NCI-H1436 (cell line): ENCODE measurements around the gene PTMA.
"Not testable (repeated sequence)": the region's sequence is repeated elsewhere in the genome, so short reads cannot be mapped to it uniquely, and the experiment has no call there.

ENCODE experiments used
- DNase-seq: peaks from one replicate; lab custom pipeline; 2025; lab: John Stamatoyannopoulos, UW

The PTMA gene

DNA sequence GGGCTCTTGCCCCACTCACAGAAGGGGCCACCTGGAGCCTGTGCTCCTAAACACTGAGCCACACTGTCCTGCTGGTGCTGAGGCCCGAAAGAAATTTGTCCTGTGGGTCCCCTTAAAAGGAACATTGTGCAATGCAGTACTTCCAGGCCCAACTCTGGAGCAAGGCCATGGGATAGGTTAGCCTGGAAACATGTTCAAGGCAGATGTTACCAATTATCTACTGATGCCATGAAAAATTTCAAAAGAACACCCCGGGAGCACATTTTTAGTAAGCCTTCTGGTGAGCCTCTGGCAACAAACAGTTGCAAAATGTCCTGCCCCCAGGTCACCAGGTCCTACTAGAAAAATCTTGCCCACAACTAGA, 12.3 kb upstream of the PTMA start:
- DNase-seq, result no peak

DNA sequence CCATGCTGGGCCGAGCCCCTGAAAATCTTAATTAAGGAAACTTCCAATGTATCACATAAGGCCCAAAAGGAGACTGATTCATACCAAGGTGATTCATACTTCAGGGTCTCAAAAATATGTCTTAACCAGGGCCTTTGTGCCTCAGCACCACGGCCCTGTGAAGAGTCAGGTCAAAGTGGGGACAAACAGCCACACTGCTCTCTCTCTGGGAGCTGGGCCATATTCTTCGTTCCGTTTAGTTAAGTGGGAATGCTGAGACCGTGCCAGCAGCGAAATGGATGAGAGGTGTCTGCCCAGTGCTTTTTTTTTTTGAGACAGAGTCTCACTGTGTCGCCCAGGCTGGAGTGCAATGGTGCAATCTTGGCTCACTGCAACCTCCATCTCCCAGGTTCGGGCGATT, 9.3 kb upstream of the PTMA start:
- no peak for DNase-seq

DNA sequence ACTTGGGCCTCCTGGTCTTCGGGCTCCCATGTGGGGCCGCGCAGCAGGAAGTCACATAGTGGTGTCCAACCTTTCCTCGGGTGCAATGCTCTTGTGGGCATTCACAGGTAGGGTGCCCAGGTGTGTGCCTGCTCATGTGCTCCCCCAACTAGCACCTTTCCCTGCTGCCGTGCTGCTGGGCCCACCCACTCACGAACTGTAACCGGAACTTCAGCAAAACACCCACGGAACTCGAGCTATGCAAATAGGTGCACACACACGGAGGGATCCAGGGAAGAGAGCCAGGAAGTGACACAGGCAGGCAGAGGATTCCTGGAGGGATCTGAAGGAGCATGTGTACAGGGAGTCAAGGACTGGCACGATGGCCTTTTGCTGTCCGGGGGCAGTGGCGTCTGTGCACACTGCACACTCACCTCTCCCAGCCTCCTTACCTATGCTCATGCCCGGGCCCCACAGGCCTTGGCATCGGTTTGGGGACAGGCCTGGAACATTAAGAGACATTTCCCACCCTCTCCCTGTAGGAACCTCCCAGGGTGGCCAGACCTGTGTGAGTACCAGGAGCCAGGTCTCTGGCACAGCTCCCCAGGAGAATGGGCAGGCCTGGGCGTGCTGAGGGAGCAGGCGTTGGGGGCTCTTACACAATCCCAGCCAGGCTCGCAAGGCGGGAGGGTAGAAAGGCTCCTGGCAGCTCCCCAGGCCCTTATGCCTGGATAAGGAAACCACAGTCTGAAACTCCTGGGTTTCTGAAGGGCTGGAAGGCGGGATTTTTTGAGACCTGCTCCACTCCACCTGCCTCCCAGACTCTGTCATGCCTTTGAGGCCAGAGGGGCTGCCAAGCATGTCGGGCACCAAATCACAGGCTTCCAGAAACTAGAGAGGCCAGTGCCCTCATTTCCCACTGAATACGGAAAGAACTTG, 6.6 kb upstream of the PTMA start:
- no peak for DNase-seq

DNA sequence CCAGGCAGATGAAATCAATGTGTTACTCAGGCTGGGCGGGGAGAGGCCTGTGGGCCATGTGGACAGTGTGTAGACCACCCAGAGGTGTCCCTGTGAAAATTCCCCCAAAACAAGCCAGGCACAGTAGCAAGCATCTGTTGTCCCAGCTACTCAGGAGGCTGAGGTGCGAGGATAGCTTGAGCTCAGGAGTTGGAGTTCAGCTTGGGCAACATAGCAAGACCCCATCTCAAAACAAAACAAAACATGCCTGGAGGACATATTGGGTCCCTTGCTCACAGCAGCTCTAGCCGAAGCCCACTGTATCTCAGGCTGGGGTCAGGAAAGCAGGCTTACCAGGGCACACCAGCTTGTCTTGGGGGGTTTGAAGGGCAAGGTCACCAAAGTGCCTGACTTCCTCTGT, 4.3 kb upstream of the PTMA start:
- no peak for DNase-seq

DNA sequence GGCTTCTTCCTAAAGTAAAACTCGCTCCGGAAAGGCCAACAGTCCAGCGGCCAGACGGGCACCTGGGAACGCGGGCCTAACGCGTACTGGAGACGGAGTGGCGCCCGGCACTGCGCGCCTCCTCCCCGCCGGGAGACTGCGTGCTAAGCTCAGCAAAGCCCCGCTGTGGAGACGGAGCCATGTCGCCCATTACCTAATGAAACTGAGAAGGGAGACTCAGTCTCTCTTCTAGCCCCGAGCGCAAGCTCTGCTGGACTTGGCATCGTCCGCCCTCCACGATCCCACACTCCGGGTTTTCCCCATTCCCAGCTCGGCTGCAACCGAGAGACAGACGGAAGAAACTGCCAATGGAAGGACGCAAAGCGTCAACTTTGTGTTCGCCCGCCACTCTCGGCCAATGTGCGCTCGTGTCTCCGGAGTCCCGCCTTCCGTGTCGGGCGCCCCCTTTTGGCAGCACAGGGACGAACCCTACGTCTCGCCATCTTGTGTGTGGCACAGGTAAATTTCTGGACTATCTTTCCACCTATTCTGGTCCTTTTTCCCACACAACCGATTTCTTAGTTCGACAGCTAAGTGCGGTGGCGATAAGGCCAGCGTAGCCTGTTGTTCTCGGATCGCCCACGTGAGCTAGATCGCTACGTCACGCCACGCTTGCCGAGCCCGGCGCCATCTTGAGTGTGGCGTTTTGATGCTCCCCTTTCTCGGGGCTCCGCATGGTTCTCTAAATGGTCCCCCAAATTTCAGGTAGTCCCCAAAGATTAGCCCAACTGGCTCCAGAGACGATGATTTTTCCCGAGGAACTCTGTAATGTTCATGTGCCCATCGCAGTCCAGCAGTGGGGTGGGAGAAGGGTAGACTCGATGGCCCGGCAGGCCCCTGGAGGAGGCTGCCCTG, 1.3 kb upstream of the PTMA start:
- peak; percentile 96 for DNase-seq

DNA sequence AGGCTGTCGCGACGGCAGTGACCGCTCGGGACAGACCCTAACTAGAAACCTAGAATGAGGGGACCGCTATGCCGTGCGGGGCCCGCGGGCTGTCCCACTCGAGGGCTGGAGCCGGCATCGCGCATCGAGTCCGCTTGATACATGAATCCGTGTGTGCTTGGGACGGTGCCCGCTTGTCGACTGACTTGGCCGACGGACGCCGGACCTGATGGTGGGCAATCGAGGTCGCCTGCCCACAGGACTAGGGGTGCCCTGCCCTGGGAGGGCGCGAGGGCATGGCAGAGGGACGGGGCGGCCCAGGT, 749 bp upstream of the PTMA start:
- no peak for DNase-seq

DNA sequence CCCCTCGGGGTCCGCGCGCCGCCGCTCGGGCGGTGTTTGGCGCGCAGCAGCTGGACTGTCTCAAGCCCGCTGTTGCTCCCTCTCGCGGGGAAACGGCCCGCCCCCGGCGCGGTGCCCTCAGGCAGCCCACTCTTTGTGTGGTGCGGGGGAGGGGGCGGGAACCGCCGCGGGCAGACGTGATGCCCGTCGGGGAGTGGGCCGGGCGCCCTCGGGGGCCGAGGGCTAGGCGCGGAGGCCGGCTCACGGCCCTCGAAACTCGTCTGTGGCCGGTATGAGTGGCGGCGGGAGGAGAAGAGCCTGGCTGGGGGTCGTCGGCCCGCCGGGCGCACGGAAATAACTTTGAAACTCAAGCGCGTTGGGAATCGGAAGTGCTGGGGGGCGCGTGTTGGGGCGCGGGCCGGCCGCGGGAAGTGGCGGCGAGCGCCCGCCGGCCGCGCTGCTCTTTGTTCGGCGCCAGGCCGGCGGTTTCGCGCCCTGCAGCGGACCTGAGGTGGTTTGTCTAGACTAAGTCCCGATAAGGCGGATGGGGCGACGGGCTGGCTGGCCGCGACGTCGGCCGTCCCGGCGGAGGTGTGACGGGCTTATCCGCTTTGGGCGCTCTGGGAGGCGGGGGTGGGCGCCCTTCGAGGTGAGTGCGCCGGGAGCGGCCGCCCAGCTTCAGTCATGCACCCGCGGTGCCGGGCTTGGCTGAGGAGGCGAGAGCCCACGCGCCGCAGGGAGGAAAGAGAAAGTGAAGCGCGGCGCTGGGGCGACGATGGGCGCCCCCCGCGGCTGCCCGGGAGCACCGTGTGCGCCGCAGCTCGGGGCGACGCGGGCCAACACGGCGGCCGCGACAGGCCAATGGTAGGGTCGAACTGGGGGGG, 679 bp downstream of the PTMA start:
- DNase-seq, result no peak

DNA sequence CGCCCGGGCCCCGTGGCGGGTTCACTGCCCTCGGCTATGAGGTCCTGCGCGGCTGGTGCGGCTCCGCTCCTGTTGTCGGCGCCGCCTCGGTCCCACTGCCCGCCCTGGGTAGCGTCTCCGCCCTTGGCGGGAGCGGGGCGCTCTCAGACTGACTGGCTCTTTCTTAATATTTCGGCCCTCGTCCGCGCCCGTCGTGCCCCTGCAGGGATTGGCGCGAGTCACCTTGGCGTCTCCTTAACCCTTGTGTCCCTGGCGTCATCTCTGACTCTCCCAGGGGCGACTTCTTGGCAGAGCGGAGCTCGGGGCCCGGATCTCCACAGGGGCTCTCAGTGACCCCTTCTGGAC, 1.3 kb downstream of the PTMA start:
- DNase-seq, result no peak

DNA sequence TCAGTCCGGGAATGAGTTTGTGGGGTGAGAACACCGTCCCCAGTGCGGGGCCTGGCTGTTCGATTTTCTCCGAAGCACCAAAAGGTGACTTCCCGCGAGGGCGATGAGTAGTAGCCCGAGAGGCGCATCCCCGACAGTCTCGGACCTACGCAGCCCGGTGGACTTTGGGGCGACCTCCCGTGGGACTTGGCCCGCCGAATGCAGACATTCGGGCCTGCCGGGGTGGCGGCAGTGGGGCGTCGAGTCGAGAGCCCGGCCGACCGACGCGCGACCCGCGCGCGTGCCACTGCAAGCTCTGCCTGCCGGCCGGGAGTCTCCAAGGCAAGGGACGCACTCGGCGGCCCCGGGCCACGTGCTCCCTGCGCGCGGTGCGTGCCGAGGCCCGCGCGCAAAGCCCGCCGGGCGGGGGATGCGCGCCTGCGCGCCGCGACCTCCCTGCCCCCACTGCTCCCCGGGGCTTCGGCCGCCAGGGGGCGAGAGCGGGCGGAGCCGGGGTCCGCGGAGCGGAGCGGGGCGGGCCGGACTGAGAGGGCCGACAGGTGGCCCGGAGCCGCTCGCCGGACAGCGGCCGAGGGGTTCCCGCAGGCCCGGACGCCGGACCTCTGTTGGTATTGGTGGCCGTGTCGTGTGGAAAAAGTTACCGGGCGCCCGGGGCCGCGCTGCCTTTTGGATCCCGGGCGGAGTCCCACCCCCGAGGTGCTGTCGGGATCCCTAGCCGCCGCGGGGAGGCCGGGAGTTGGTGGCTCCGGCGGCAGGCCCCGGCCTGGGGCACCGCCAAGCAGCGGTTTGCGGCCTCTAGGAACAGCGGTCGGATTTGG, 1.9 kb downstream of the PTMA start:
- peak; percentile 76 for DNase-seq

DNA sequence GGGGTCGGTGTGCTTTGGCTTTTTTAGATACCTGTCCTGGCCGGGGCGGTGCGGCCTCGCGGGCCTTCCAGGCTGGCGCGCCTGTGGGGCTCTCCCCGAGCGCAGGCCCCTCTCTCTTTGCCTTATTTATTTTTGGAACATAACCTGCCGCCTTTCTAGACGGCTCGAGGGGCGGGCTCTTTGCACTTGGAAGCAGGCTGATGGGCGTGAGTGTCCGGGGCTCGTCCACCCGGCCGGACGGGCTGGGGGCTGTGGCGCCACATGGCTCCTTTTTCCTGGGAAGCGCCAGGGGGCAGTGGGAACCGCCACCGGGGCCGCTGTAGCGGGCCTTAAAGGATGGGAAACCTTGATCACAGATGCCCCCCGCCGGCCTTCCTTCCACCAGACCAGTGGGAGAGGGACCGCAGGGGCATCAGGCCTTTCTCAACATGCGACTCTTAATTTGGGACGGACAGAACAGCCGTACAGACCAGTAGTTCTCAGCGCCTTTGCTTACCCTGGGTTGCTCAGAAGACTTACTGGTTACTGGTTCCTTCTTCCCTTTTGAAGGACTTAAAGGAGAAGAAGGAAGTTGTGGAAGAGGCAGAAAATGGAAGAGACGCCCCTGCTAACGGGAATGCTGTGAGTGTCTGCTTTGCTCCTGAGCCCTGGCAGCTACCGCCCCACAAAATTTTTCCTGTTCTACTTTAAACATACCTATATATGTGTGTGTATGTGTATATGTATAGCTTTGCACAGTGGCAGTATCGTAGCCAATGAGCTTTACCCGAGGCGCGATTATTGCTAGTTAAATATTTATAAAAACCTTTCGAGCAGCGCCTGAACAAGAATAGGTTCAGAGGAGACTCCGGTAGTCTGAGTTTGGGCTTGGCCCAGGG, 2.7 kb downstream of the PTMA start:
- DNase-seq, result no peak

DNA sequence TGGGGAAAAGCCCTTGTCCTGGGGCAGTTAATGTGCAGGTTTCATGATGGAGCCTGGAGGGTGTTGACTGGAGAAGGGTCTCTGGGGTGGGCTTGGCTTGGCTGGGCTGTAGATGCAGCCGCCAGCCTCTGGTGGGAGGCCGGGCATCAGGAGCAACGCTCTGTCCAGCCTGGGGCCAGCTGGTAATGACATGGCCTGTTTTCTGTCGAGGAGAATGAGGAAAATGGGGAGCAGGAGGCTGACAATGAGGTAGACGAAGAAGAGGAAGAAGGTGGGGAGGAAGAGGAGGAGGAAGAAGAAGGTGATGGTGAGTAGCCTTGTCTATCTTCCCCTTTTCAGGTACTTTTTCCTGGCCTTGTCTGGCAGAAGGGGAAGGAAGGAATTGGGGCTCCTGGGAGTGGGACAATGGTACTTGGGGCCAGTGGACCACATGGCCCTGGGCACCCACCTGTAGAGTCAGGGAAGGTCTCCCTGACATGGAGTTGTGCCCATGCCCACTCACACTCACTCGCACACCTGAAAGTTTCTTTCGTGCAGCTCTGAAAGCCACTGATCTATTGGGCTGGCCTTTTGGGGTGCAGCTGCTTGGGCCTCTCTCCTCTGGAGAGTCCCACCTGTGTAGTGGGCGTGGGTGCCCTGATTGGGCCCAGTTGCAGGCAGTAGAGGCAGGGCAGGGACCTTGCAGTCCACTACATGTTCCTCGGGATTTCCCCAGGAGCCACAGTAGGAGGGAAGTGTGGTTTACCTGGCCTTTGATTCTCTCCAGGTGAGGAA, 3.5 kb downstream of the PTMA start:
- DNase-seq, result no peak

DNA sequence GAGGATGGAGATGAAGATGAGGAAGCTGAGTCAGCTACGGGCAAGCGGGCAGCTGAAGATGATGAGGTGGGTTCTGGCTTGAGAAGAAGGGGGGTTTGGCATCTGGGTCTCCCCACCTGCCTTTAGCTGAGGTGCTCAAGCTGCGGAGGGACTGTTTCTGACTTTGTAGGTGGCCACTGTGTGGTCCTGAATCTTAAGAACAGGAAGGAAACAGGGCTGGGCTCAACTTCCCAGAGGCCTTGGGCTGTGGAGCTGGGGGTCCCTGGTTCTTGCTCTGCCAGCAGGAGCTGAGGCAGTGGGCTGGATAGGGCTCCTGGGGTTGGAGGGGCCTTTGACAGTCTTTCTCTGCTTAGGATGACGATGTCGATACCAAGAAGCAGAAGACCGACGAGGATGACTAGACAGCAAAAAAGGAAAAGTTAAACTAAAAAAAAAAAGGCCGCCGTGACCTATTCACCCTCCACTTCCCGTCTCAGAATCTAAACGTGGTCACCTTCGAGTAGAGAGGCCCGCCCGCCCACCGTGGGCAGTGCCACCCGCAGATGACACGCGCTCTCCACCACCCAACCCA, 4.2 kb downstream of the PTMA start:
- DNase-seq, result not testable (repeated sequence)

DNA sequence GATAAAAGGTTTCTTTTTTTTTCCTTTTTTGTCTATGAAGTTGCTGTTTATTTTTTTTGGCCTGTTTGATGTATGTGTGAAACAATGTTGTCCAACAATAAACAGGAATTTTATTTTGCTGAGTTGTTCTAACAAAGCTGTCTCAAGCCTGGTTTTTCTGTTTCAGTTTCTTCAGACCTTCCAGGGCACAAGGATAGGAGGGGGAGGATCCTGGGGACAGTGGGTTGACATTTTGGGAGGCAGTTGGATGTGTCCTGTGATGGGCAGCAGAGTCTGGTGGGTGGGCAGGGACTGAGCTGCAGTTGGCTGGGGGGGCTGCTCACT, 5.0 kb downstream of the PTMA start:
- not testable (repeated sequence) for DNase-seq

DNA sequence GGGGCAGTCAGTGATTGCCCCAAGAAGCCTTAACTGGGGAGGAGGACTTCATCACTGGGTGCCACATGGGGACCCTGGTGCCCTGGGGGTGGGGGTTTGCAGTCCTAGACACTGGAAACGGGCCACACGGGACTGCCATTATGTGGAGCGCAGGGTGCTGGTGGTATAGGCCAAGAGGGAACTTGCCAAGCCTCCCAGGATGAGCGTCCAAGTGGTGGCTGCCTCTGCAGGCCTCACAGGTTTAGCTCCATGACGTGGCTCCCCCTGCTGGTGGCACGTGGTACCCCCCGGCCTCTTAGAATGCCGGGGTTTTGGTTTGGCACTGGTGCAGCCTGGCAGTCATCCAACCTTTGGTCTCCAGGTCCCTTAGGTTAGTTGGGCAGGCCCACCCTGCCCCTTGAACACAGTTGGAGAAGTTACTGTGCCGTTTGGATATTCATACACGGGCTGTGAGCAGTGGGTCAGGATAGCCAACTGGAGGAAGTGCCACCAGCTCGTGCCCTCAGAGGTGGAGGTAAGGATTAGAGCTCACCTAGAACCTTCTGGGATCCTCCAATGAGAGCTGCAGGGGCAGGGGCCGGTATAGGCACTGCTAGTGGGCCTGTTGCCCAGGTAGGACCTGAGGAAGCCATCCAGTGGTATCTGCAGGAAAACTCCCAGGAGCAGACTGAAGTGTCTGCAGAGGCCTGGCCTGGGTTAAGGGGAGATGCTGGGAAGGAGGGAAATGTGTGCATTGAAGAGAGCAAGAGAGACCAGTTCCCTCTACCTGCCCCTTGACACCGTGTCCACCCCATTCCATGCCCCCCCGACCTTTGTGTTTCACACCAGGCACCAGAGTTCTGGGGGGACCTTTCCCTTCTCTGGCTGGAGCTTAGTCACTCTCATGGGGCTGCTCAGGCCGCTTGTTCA, 5.7 kb downstream of the PTMA start:
- DNase-seq, result peak; percentile 91

DNA sequence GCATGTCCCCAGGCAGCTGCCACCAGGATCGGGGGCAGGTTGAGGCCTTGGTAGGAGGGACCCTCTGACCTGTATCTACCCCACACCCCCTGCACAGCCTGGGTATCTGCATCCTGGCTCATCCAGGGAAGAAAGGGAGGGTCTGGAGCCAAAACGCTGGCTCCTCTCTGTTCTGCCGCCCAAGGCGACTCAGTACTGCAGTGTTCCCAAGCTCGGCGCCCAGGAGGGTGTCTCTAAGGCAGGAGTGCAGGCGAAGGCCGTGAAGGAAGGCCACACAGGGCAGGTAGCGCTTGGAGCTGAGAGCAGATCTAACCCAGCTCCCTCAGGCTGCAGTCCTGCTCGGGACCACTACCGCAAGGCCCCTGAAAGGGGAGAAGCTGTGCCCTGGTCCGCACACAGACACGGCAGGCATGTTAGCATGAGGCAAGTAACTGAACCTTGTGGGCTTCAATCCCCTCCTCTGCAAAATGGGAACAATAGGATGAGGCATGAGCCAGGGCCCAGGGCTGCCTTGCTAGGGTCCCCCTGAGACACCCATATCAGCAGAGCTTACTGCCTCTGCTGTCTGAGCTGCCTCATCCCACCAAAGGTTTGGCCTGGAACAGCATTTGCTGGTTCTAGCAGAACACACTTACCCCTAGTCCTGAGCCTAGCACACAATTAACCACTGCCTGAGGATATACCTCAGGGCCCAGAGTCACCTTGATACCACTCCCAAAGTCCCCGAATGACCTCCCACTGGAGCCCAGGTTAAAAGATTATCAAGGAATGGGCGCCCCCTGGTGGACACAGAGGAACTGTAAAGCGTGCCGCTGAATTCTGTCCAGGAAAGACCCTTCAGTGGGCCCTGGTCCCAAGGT, 6.5 kb downstream of the PTMA start:
- peak; percentile 86 for DNase-seq

DNA sequence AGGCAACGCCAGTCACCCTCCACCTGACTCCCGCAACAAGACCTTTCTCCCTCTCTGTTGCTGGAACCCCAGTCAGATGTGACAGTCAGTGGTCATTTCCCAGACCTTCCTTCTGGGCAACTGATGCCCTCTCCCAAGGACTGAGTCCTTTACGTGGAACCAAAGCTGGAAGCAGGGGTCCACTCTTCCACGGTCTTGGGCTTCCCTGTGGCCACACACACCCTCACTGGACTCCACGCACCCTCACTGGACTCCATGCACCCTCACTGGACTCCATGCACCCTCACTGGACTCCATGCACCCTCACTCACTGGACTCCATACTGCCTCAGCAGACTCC, 7.1 kb downstream of the PTMA start:
- DNase-seq, result no peak

DNA sequence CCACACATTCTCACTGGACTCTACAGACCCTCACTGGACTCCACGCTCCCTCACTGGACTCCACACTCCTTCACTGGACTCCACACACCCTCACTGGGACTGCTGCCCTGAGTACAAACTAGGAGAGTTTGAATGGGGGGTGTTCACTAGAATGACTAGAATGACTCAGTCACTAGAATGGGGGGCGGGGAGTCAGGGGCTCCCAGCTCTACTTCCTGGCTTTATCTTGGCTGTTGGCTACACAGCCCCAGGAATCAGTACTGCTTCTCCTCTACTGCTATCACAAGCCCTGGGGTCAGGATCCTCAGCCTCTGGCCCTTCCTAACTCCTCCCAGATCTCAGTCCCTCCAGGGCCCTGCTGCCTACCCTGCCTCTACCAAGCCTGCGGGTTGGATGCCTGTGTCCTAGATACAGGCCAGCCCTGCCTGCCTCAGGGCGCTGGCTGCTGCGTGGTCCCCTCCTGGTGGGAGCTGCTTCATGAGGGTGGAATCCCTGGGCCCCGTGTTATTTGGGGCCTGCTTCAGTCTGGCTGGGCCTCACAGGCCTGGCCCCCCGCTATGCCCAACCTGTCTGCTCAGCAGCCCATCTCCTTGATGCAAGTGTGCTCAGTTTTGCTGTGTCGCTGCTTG, 7.8 kb downstream of the PTMA start:
- DNase-seq, result no peak
